AG04449 (cell line): ENCODE results near the gene USP32.
A peak's percentile ranks its signal among the peaks of the same experiment; 100 is the strongest.

ENCODE experiments used
- CTCF ChIA-PET: fragments of 350-600 bp; formaldehyde crosslinking; extraction: SDS; loops from one replicate; lab custom pipeline; 2021; ENCODE audit warnings: antibody characterized with exemption; lab: Yijun Ruan, JAX
- POLR2A ChIA-PET: fragments of 400-600, 350-600 bp; formaldehyde crosslinking; extraction: SDS; loops from one replicate; lab custom pipeline; 2020; ENCODE audit warnings: antibody characterized with exemption, inconsistent platforms; lab: Yijun Ruan, JAX
- DNase-seq: peaks from one replicate; pipeline ENCODE4 v3.0.0-alpha.2; 2010; ENCODE audit warnings: low read depth, low spot score
- H3K4me3 ChIP-seq: 2 replicates; pipeline ENCODE4 v1.5.1; 2011; ENCODE audit warnings: low read depth, mild to moderate bottlenecking, control low read depth, low read length
- CTCF ChIP-seq: IDR thresholded peaks from one replicate; pipeline ENCODE4 v1.5.1; 2011; ENCODE audit warnings: mild to moderate bottlenecking, moderate library complexity, low read length, control low read depth, inconsistent platforms; ENCODE audit not compliant: insufficient read depth; ENCODE audit errors: missing control alignments

Gene USP32

GRCh38 chr17:60157487-60158040, 234.4 kb downstream of the USP32 start:
- POLR2A ChIA-PET = no interaction called here
- DNase-seq = no peak
- CTCF ChIA-PET = interaction anchor here (1.1 kb wide), 1 partner anchor 14 kb away, joined by 5 read pairs; no protein-coding TSS in a partner anchor
- TF ChIP-seq CTCF = no peak
- H3K4me3 ChIP-seq = no peak overlapping the region

- H3K4me3 ChIP-seq = no peak overlapping the region
- ChIA-PET POLR2A (no interaction called here), CTCF (no interaction called here)
- no peak for DNase-seq
- TF ChIP-seq CTCF = no peak
Measured at GRCh38 chr17:60156746-60157145, 235.2 kb downstream of the USP32 start.

- H3K4me3 ChIP-seq = no peak overlapping the region
- POLR2A ChIA-PET = no interaction called here
- CTCF ChIA-PET = no interaction called here
- no peak for TF ChIP-seq CTCF
- DNase-seq = no peak
Measured at GRCh38 chr17:60155815-60156214, 236.1 kb downstream of the USP32 start.

- POLR2A ChIA-PET = no interaction called here
- no peak for TF ChIP-seq CTCF
- DNase-seq = no peak
- no peak overlapping the region for H3K4me3 ChIP-seq
- CTCF ChIA-PET = no interaction called here
Measured at GRCh38 chr17:60155427-60155814, 236.5 kb downstream of the USP32 start.

- ChIA-PET POLR2A (interaction anchor here (1.0 kb wide), 1 partner anchor 237 kb away, joined by 3 read pairs; the partner anchor contains the start of gene USP32), CTCF (interaction anchor here (6.8 kb wide), 1 partner anchor 13 kb away, joined by 71 read pairs; no protein-coding TSS in a partner anchor)
- no peak for TF ChIP-seq CTCF
- no peak overlapping the region for H3K4me3 ChIP-seq
- peak; percentile 31 for DNase-seq
Measured at GRCh38 chr17:60154616-60155426, 237.1 kb downstream of the USP32 start.
